ENCODE data around the gene SART3. TPM values are rescaled to one million over a fixed set of nuclear protein-coding genes. Genes with fewer than 3 reads are reported as not detected.
A peak's percentile ranks its signal among the peaks of the same experiment; 100 is the strongest.

The SART3 gene
- total RNA-seq, 4 donors from 2014 or later: 37.7 to 87.8 (median 60.4) TPM

- ATAC-seq (ENCODE audit: low FRiP score) (no peak), DNase-seq (ENCODE audit: low spot score) (no peak)
- no peak for TF ChIP-seq CTCF (IDR thresholded peaks at IDR 0.05)
Measured at GRCh38 chr12:108565146-108565545, 4.2 kb upstream of the SART3 start.

GRCh38 chr12:108564724-108565123, 3.8 kb upstream of the SART3 start:
- ATAC-seq (ENCODE audit: low FRiP score) (no peak), DNase-seq (ENCODE audit: low spot score) (no peak)
- TF ChIP-seq CTCF (IDR thresholded peaks at IDR 0.05): no peak

GRCh38 chr12:108563804-108564151, 2.8 kb upstream of the SART3 start:
- DNase-seq (ENCODE audit: low spot score) (no peak), ATAC-seq (ENCODE audit: low FRiP score) (no peak)
- TF ChIP-seq CTCF (IDR thresholded peaks at IDR 0.05): no peak

- peak; percentile 71 for ATAC-seq (ENCODE audit: low FRiP score)
- DNase-seq (ENCODE audit: low spot score): peak; percentile 73
- TF ChIP-seq CTCF (IDR thresholded peaks at IDR 0.05): peak in 2 of 3 donors; percentile 47 to 57
Measured at GRCh38 chr12:108563136-108563803, 2.3 kb upstream of the SART3 start.

- TF ChIP-seq CTCF (IDR thresholded peaks at IDR 0.05): no peak
- peak; percentile 87 for ATAC-seq (ENCODE audit: low FRiP score)
Measured at GRCh38 chr12:108562348-108563135, 1.6 kb upstream of the SART3 start, which contains the start of gene ISCU. Gene ISCU, plus strand, starts transcription at chr12:108562596. Its CDS starts 27 bp downstream, at chr12:108562623.

GRCh38 chr12:108561852-108562347, 927 bp upstream of the SART3 start:
- no peak for ATAC-seq (ENCODE audit: low FRiP score)
- no peak for TF ChIP-seq CTCF (IDR thresholded peaks at IDR 0.05)
- no peak for DNase-seq (ENCODE audit: low spot score)

More at GRCh38 chr12:108562348-108563135, 1.6 kb upstream of the SART3 start, which contains the start of gene ISCU:
- peak; percentile 80 for DNase-seq (ENCODE audit: low spot score)
